IMR-90 (cell line): ENCODE data around the gene KCTD4. TPM values are rescaled to one million over a fixed set of nuclear protein-coding genes. Genes with fewer than 3 reads are reported as not detected.

Experiments
- ATAC-seq: fragments of 200-7000 bp; cut with Tn5 transposase; 2 replicates; pipeline ENCODE4 v1.9.1; 2020; ENCODE audit warnings: low read depth, mild to moderate bottlenecking, moderate library complexity
- BruUV-seq: library from RNA; stranded (reverse); fragments of 400-500 nt; replicated peaks from 2 replicates; lab custom pipeline; 2021; lab: Mats Ljungman, UMichigan
- CTCF ChIA-PET: fragments of 300-600 bp; formaldehyde crosslinking; extraction: SDS; loops from one replicate; lab custom pipeline; 2021; ENCODE audit warnings: antibody characterized with exemption; lab: Yijun Ruan, JAX
- POLR2A ChIA-PET: fragments of 300-600 bp; sonication (Branson Sonifier 250); formaldehyde crosslinking; loops from one replicate; lab custom pipeline; 2022; ENCODE audit warnings: antibody characterized with exemption; ENCODE audit not compliant: unreplicated experiment; lab: Charles Lee
- DNase-seq: peaks from one replicate; pipeline ENCODE4 v3.0.0; 2013
- H2AFZ ChIP-seq: replicated peaks from 2 replicates; pipeline ENCODE3; 2013; ENCODE audit warnings: low read length, mild to moderate bottlenecking; ENCODE audit not compliant: poor library complexity
- H2AK5ac ChIP-seq: 2 replicates; pipeline ENCODE4 v1.6.1; 2013; ENCODE audit warnings: low read depth, low read length, inconsistent platforms
- H2AK9ac ChIP-seq: replicated peaks from 2 replicates; pipeline ENCODE3; 2013; ENCODE audit warnings: mild to moderate bottlenecking, low read depth, low read length, moderate library complexity; ENCODE audit not compliant: poor library complexity
- H2BK120ac ChIP-seq: 2 replicates; pipeline ENCODE4 v1.6.1; 2013; ENCODE audit warnings: low read depth, low read length, inconsistent platforms
- H2BK15ac ChIP-seq: 3 replicates; pipeline ENCODE4 v1.6.1; 2013; ENCODE audit warnings: low read depth, low read length, inconsistent platforms
- H2BK20ac ChIP-seq: 2 replicates; pipeline ENCODE4 v1.6.1; 2013; ENCODE audit warnings: low read depth, mild to moderate bottlenecking, inconsistent platforms, low read length, moderate library complexity
- H2BK5ac ChIP-seq: 2 replicates; pipeline ENCODE4 v1.6.1; 2013; ENCODE audit warnings: mild to moderate bottlenecking, low read depth, low read length, inconsistent platforms; ENCODE audit not compliant: poor library complexity, severe bottlenecking
- H3K14ac ChIP-seq: replicated peaks from 2 replicates; pipeline ENCODE4 v1.6.1; 2013; ENCODE audit warnings: low read depth, low read length, inconsistent platforms
- H3K18ac ChIP-seq: 2 replicates; pipeline ENCODE4 v1.6.1; 2013; ENCODE audit warnings: low read depth, low read length, control low read depth
- H3K23ac ChIP-seq: 2 replicates; pipeline ENCODE4 v1.6.1; 2013; ENCODE audit warnings: low read depth, low read length, inconsistent platforms
- H3K27ac ChIP-seq: 2 replicates; pipeline ENCODE4 v1.5.1; 2013; ENCODE audit warnings: mild to moderate bottlenecking, control low read depth, low read length; ENCODE audit not compliant: insufficient read depth
- H3K27me3 ChIP-seq: 2 replicates; pipeline ENCODE4 v1.6.1; 2013; ENCODE audit warnings: low read length; ENCODE audit not compliant: control insufficient read depth, insufficient read depth
- H3K36me3 ChIP-seq: 2 replicates; pipeline ENCODE4 v1.6.1; 2013; ENCODE audit warnings: low read length, mixed read lengths; ENCODE audit not compliant: control insufficient read depth, insufficient read depth
- H3K4ac ChIP-seq: 2 replicates; pipeline ENCODE4 v1.6.1; 2013; ENCODE audit warnings: low read depth, low read length, inconsistent platforms
- H3K4me1 ChIP-seq: 2 replicates; pipeline ENCODE4 v1.6.1; 2013; ENCODE audit warnings: low read length, mixed read lengths; ENCODE audit not compliant: control insufficient read depth, insufficient read depth
- H3K4me2 ChIP-seq: 2 replicates; pipeline ENCODE4 v1.6.1; 2013; ENCODE audit warnings: low read depth, mild to moderate bottlenecking, control low read depth, low read length, moderate library complexity
- H3K4me3 ChIP-seq: 2 replicates; pipeline ENCODE4 v1.5.1; 2013; ENCODE audit warnings: low read depth, mild to moderate bottlenecking, control low read depth, low read length, moderate library complexity; ENCODE audit not compliant: insufficient read depth
- H3K56ac ChIP-seq: 2 replicates; pipeline ENCODE4 v1.6.1; 2013; ENCODE audit warnings: low read length, inconsistent platforms; ENCODE audit not compliant: insufficient read depth; ENCODE audit errors: extremely low read depth
- H3K79me1 ChIP-seq, 2 experiments: 2 replicates each; pipeline ENCODE4 v1.6.1; 2013; ENCODE audit warnings: low read length in 2 of 2, inconsistent platforms in 1 of 2, low read depth in 1 of 2
- H3K9ac ChIP-seq: 2 replicates; pipeline ENCODE4 v1.6.1; 2013; ENCODE audit warnings: low read depth, low read length, control low read depth
- H3K9me1 ChIP-seq: 2 replicates; pipeline ENCODE4 v1.6.1; 2013; ENCODE audit warnings: low read length, inconsistent platforms; ENCODE audit not compliant: insufficient read depth
- H3K9me3 ChIP-seq: 2 replicates; pipeline ENCODE4 v1.6.1; 2013; ENCODE audit warnings: low read length; ENCODE audit not compliant: control insufficient read depth, insufficient read depth
- H4K20me1 ChIP-seq: 2 replicates; pipeline ENCODE4 v1.6.1; 2013; ENCODE audit warnings: low read length, inconsistent platforms; ENCODE audit not compliant: insufficient read depth
- H4K5ac ChIP-seq: 2 replicates; pipeline ENCODE4 v1.6.1; 2013; ENCODE audit warnings: mild to moderate bottlenecking, low read depth, low read length, control low read depth
- H4K8ac ChIP-seq, 2 experiments: 2 replicates each; pipeline ENCODE4 v1.6.1; 2013; ENCODE audit warnings: low read depth in 2 of 2, low read length in 2 of 2, control low read depth in 1 of 2, inconsistent platforms in 1 of 2
- H4K91ac ChIP-seq: 2 replicates; pipeline ENCODE4 v1.6.1; 2013; ENCODE audit warnings: low read depth, low read length, inconsistent platforms; ENCODE audit not compliant: insufficient read depth
- CEBPB ChIP-seq: IDR thresholded peaks from 2 replicates; pipeline ENCODE4 v1.6.1; 2012; ENCODE audit warnings: low read depth, low read length, improper control_type of control experiment
- CHD1 ChIP-seq: IDR thresholded peaks from 2 replicates; pipeline ENCODE4 v1.6.1; 2012; ENCODE audit warnings: low read depth, low read length, improper control_type of control experiment
- CTCF ChIP-seq: conservative IDR thresholded peaks from 2 replicates; pipeline ENCODE4 v1.5.1; 2012; ENCODE audit warnings: mild to moderate bottlenecking, low read depth, low read length, improper control_type of control experiment
- ELK1 ChIP-seq: fragments of 150-350 bp; IDR thresholded peaks from 2 replicates; pipeline ENCODE4 v1.6.1; 2016; ENCODE audit warnings: low read depth, mild to moderate bottlenecking, low read length, moderate library complexity, borderline replicate concordance
- FOS ChIP-seq: fragments of 150-350 bp; IDR thresholded peaks from 2 replicates; pipeline ENCODE4 v1.6.1; 2016; ENCODE audit warnings: low read depth, low read length
- MAFK ChIP-seq: IDR thresholded peaks from 2 replicates; pipeline ENCODE4 v1.6.1; 2012; ENCODE audit warnings: low read depth, low read length, improper control_type of control experiment
- MAZ ChIP-seq: IDR thresholded peaks from 2 replicates; pipeline ENCODE4 v1.6.1; 2012; ENCODE audit warnings: low read depth, mild to moderate bottlenecking, low read length, improper control_type of control experiment, moderate library complexity, borderline replicate concordance
- MXI1 ChIP-seq: IDR thresholded peaks from 2 replicates; pipeline ENCODE4 v1.6.1; 2012; ENCODE audit warnings: low read depth, mild to moderate bottlenecking, low read length, moderate library complexity, borderline replicate concordance
- NFE2L2 ChIP-seq: fragments of 150-350 bp; IDR thresholded peaks from 2 replicates; pipeline ENCODE4 v1.6.1; 2016; ENCODE audit warnings: low read depth, mild to moderate bottlenecking, low read length
- POLR2A ChIP-seq: IDR thresholded peaks from 2 replicates; pipeline ENCODE4 v1.6.1; 2012; ENCODE audit warnings: mild to moderate bottlenecking, low read depth, low read length
- RCOR1 ChIP-seq: IDR thresholded peaks from 2 replicates; pipeline ENCODE4 v1.6.1; 2012; ENCODE audit warnings: mild to moderate bottlenecking, low read length, improper control_type of control experiment; ENCODE audit not compliant: insufficient replicate concordance
- RFX5 ChIP-seq: IDR thresholded peaks from 2 replicates; pipeline ENCODE4 v1.8.0; 2012; ENCODE audit warnings: low read depth, mild to moderate bottlenecking, low read length, moderate library complexity
- SMC3 ChIP-seq: fragments of 150-350 bp; IDR thresholded peaks from 2 replicates; pipeline ENCODE4 v1.6.1; 2016; ENCODE audit warnings: low read depth, mild to moderate bottlenecking, antibody characterized with exemption, low read length, moderate library complexity
- USF2 ChIP-seq: fragments of 150-350 bp; IDR thresholded peaks from 2 replicates; pipeline ENCODE4 v1.6.1; 2017; ENCODE audit warnings: mild to moderate bottlenecking, antibody characterized with exemption, low read length, low read depth
- WGBS, 2 experiments: methylation state at CpG; one replicate each; pipeline versions ENCODE4 v1.1.5 to v1.1.7; 2013; ENCODE audit warnings: missing lambda C conversion rate in 2 of 2; ENCODE audit not compliant: insufficient read length in 1 of 2; ENCODE audit errors: extremely low coverage in 2 of 2; 5-methylcytosine and 5-hydroxymethylcytosine counted together
- dilution Hi-C: fragments of 300-500 bp; cut with HindIII; formaldehyde crosslinking; loops from one replicate; pipeline ENCODE4 v1.14.3; 2018; ENCODE audit warnings: low sequenced_read_pairs; ENCODE audit not compliant: unreplicated experiment
- in situ Hi-C: fragments of 300-500 bp; cut with MboI; formaldehyde crosslinking; loops from 3 replicates; pipeline ENCODE4 v1.14.3; 2019; ENCODE audit warnings: low sequenced_read_pairs, inconsistent platforms, mixed read lengths
- intact Hi-C: fragments of 100-400 bp; cut with micrococcal nuclease; formaldehyde crosslinking; loops from 2 replicates; pipeline ENCODE4 v1.10.0; 2022
- polyA plus RNA-seq, 3 experiments: library from polyadenylated mRNA; depleted of rRNA; stranded (reverse); fragments of >200 nt; gene quantifications; 2 replicates each; pipeline ENCODE4 v1.2.3, GENCODE V29; 2012; ENCODE audit warnings: low replicate concordance in 1 of 3
- total RNA-seq: library from RNA; depleted of rRNA; stranded (reverse); fragments of >200 nt; gene quantifications from 2 replicates; pipeline ENCODE4 v1.2.3, GENCODE V29; 2012

Gene KCTD4
- total and polyA plus RNA-seq, 2 of the 4 experiments (the other 2 are of a cell fraction) = 0.53 to 0.72 TPM

- no peak overlapping the region for H4K5ac ChIP-seq
- no peaks in the 10 kb centered on the region for H3K9me1 ChIP-seq
- H3K4me2 ChIP-seq = no peak overlapping the region
- no peak overlapping the region for H3K27ac ChIP-seq
- ChIA-PET CTCF (interaction anchor here (0.7 kb wide), 1 partner anchor 8 kb away, joined by 3 read pairs; no protein-coding TSS in a partner anchor), POLR2A (interaction anchor here (0.6 kb wide), 1 partner anchor 96 kb away, joined by 3 read pairs; no protein-coding TSS in a partner anchor)
- peaks cover 4% of the 10 kb centered on the region for H3K4me1 ChIP-seq
- H4K20me1 ChIP-seq = no peaks in the 10 kb centered on the region
- 0 out of 2 replicates have a peak overlapping the region, but pooled peaks have one; percentile 41 for H3K14ac ChIP-seq
- H3K18ac ChIP-seq = no peak overlapping the region
- H2BK5ac ChIP-seq = no peak overlapping the region
- BruUV-seq = no TSS peak
- no peak overlapping the region; the same call in 1 of the 2 replicates for H4K91ac ChIP-seq
- intact Hi-C loops = no loop called here
- no peak overlapping the region for H2BK15ac ChIP-seq
- H3K36me3 ChIP-seq = peaks cover 7% of the 10 kb centered on the region
- H3K9ac ChIP-seq = no peak overlapping the region
- in situ Hi-C loops = no loop called here
- H3K4me3 ChIP-seq = no peak overlapping the region
- no peak overlapping the region for H3K23ac ChIP-seq
- no peak overlapping the region for H3K56ac ChIP-seq
- no peak overlapping the region for H3K4ac ChIP-seq
- no peaks in the 10 kb centered on the region for H3K27me3 ChIP-seq
- DNase-seq (peak; percentile 9), ATAC-seq (0 out of 2 replicates have a peak, but pooled peaks have one; percentile 14)
- WGBS, 2 experiments = 85% methylated on average over 4 of the region's 7 CpGs; no CpG with 5 or more reads in 1 of the 2 experiments
- H2AK5ac ChIP-seq = no peak overlapping the region; the same call in 1 of the 2 replicates
- H2BK20ac ChIP-seq = no peak overlapping the region
- H3K9me3 ChIP-seq = no peaks in the 10 kb centered on the region
- H2AK9ac ChIP-seq = no peak overlapping the region
- dilution Hi-C loops = no loop called here
- no peak overlapping the region for H2AFZ ChIP-seq
- peaks cover 15 to 18% of the 10 kb centered on the region in 2 experiments for H3K79me1 ChIP-seq
- no peak overlapping the region for H2BK120ac ChIP-seq
- H4K8ac ChIP-seq = no peak overlapping the region
- TF ChIP-seq RFX5 (no peak), FOS (no peak), CEBPB (no peak), POLR2A (no peak), RCOR1 (no peak), ELK1 (no peak), MAZ (no peak), SMC3 (no peak), MAFK (no peak), MXI1 (no peak), USF2 (no peak), CHD1 (no peak), NFE2L2 (no peak), CTCF (no peak)
These were observed 44.1 kb downstream of the KCTD4 start for GRCh38 chr13:45156565-45157361.
